Measurements from ENCODE around the gene CDK5RAP1. TPM values are rescaled to one million over a fixed set of nuclear protein-coding genes. Genes with fewer than 3 reads are reported as not detected.

Gene CDK5RAP1
- total RNA-seq, 4 donors from 2014 or later: 26.6 to 41.8 (median 37.8) TPM

DNA sequence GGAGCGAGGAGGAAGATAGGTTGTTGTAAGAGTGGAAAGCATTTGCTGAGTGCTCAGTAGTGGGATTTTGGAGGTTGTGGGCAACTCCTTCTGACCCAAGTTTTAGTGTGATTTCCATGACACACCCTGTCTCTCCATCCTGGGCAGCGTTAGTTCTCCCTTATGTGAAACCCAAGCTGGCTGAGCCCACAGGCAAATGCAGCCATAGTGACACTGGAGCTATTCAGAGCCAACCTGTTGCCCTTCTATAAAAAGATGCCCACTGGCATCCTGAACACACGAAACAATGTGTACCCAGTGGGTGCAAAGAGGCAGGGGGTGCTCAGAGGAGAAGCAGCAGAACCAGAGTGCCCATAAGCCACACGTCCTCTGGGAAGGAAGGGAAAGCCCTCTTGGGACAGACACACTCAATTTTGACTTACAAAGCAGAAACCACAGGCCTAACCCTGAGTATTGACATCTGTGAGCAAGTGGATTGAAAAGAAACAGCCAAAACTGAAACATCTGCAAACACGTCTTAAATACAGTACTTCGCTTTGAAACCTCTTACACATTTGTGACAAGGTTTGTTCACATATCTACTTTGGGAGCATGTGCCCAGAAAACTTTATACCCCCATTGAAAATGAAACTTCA is 63.7 kb downstream of the CDK5RAP1 start:
- H3K9me3 ChIP-seq: no peaks in the 10 kb centered on the region
- H3K4me3 ChIP-seq (replicated peaks in 1 of 3): no peak overlapping the region
- intact Hi-C loops (cut with DNase I): no loop called here
- H3K4me1 ChIP-seq: no peaks in the 10 kb centered on the region
- DNase-seq: no peak
- no peaks in the 10 kb centered on the region for H3K27me3 ChIP-seq
- H3K36me3 ChIP-seq: no peaks in the 10 kb centered on the region
- 74 to 81% methylated on average over 6 of the region's 6 CpGs for WGBS, 2 donors
- TF ChIP-seq POLR2A (IDR thresholded peaks at IDR 0.05): no peak
- TF ChIP-seq, protein P1, sequence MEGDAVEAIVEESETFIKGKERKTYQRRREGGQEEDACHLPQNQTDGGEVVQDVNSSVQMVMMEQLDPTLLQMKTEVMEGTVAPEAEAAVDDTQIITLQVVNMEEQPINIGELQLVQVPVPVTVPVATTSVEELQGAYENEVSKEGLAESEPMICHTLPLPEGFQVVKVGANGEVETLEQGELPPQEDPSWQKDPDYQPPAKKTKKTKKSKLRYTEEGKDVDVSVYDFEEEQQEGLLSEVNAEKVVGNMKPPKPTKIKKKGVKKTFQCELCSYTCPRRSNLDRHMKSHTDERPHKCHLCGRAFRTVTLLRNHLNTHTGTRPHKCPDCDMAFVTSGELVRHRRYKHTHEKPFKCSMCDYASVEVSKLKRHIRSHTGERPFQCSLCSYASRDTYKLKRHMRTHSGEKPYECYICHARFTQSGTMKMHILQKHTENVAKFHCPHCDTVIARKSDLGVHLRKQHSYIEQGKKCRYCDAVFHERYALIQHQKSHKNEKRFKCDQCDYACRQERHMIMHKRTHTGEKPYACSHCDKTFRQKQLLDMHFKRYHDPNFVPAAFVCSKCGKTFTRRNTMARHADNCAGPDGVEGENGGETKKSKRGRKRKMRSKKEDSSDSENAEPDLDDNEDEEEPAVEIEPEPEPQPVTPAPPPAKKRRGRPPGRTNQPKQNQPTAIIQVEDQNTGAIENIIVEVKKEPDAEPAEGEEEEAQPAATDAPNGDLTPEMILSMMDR (IDR thresholded peaks at IDR 0.05): no peak
- no peak overlapping the region for H3K27ac ChIP-seq

DNA sequence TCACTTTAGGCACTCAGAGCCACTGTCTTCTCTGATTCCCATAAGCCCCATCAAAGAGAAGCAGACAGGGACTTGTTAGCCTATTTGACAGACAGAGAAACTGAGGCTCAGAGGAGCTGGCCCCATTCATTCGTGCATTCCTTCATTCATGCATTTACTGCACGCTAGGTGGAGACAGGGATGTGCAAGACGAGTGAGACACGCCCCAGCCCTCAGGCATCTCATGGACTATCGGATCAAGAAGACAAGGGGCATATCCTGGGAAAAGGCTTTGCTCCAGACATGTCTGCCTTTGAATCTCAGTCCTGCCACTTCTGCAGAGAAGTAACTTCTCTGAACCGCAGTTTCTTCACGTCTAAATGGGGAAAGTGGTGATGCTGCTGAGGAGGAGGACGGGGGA is 64.2 kb downstream of the CDK5RAP1 start:
- Histone ChIP-seq H3K4me1 (no peaks in the 10 kb centered on the region), H3K4me3 (replicated peaks in 1 of 3) (no peak overlapping the region), H3K36me3 (no peaks in the 10 kb centered on the region), H3K9me3 (no peaks in the 10 kb centered on the region), H3K27ac (no peak overlapping the region), H3K27me3 (no peaks in the 10 kb centered on the region)
- no peak for DNase-seq
- TF ChIP-seq, protein P1 (IDR thresholded peaks at IDR 0.05): no peak
- no peak for TF ChIP-seq POLR2A (IDR thresholded peaks at IDR 0.05)
- WGBS, 2 donors: 79 to 81% methylated on average over 8 of the region's 8 CpGs
- intact Hi-C loops (cut with DNase I): no loop called here

DNA sequence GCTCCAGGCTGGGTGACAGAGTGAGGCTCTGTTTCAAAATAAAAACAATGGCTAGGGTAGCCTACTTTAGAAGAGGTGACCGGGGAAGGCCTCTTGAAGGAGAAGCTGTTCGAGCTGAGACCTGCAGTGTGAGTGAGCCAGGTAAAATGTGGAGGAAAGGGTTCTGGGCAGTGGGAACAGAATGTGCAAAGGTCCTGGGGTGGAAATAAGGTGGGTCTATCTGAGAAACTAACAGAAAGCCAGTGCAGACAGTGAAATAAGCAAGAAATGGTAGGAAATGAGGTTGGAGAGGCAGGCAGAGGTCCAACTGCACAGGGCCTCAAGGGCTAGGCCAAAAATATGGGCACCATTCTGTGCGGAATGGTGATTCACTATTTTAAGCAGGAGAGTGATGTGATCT is 64.9 kb downstream of the CDK5RAP1 start:
- no peak for DNase-seq
- H3K27me3 ChIP-seq: no peaks in the 10 kb centered on the region
- H3K36me3 ChIP-seq: no peaks in the 10 kb centered on the region
- H3K4me3 ChIP-seq (replicated peaks in 1 of 3): no peak overlapping the region
- no peaks in the 10 kb centered on the region for H3K9me3 ChIP-seq
- no peaks in the 10 kb centered on the region for H3K4me1 ChIP-seq
- TF ChIP-seq POLR2A (IDR thresholded peaks at IDR 0.05): no peak
- 86 to 94% methylated on average over 3 of the region's 3 CpGs for WGBS, 2 donors
- no peak overlapping the region for H3K27ac ChIP-seq
- intact Hi-C loops (cut with DNase I): no loop called here

DNA sequence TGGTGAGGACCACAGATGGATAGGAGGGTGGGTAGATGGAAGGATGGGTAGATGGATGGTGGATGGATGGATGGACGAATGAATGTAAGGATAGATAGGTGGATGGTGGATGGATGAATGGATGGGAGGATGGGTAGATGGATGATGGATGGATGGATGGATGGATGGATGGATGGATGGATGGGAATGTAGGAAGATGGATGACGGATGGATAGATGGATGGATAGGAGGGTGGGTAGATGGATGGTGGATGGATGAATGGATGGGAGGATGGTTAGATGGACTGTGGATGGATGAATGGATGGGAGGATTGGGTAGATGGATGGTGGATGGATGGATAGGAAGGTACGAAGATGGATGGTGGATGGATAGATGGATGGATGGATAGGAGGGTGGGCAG is 67.2 kb downstream of the CDK5RAP1 start:
- Histone ChIP-seq H3K4me3 (replicated peaks in 1 of 3) (no peak overlapping the region), H3K27ac (no peak overlapping the region), H3K27me3 (no peaks in the 10 kb centered on the region), H3K4me1 (no peaks in the 10 kb centered on the region), H3K9me3 (no peaks in the 10 kb centered on the region), H3K36me3 (no peaks in the 10 kb centered on the region)
- intact Hi-C loops (cut with DNase I): no loop called here
- 92 to 94% methylated on average over 3 of the region's 3 CpGs for WGBS, 2 donors
- TF ChIP-seq, protein P1 (IDR thresholded peaks at IDR 0.05): no peak
- TF ChIP-seq POLR2A (IDR thresholded peaks at IDR 0.05): no peak
- DNase-seq: no peak

DNA sequence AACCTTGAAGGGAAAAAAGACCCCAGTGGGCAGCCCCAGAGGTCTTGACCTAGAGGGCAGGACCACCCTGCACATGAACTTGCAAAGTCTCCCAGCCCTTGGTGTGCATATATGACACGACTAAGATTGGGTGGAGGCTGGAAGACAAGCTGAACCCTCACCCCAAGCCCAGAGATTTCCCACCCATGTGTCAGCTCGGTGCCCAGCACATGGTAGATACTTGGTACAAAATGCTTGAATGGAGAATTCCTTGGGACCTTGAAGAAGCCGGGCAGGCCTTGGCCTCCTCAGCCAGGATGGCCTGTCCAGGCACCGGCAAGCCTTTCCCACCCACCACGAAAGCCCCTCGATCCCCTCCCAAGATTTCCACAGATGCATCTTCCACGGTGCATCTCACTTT is 67.7 kb downstream of the CDK5RAP1 start:
- H3K4me3 ChIP-seq (replicated peaks in 1 of 3): no peak overlapping the region
- intact Hi-C loops (cut with DNase I): no loop called here
- H3K36me3 ChIP-seq: no peaks in the 10 kb centered on the region
- no peak for DNase-seq
- no peaks in the 10 kb centered on the region for H3K4me1 ChIP-seq
- H3K27me3 ChIP-seq: no peaks in the 10 kb centered on the region
- TF ChIP-seq POLR2A (IDR thresholded peaks at IDR 0.05): no peak
- TF ChIP-seq, protein P1 (IDR thresholded peaks at IDR 0.05): no peak
- WGBS, 2 donors: 87 to 97% methylated on average over 6 to 7 of the region's 7 CpGs
- no peak overlapping the region for H3K27ac ChIP-seq
- H3K9me3 ChIP-seq: no peaks in the 10 kb centered on the region

Data from thyroid gland (tissue), 4 donors.